Thyroid gland (tissue), 4 donors: ENCODE measurements around the gene RNF13.
"Not testable (repeated sequence)": the region's sequence is repeated elsewhere in the genome, so short reads cannot be mapped to it uniquely, and the experiment has no call there.

Experiments used
- POLR2A ChIP-seq, 2 donors: fragments of 450-650 bp; IDR thresholded peaks; one replicate each; pipeline ENCODE4 v1.6.1; 2017; ENCODE audit warnings: antibody characterized with exemption in 2 of 2, mild to moderate bottlenecking in 2 of 2, moderate library complexity in 1 of 2
- TF ChIP-seq, protein P1 (sequence below), 6 experiments: fragments of 200-600 bp in 3 of 6; fragments of 450-650 bp in 3 of 6; sonication (generic) in 3 of 6; IDR thresholded peaks; one replicate each; pipeline ENCODE4 v1.5.1; 2016 to 2019; ENCODE audit warnings: antibody characterized with exemption in 6 of 6, mild to moderate bottlenecking in 2 of 6, inconsistent platforms in 1 of 6, moderate library complexity in 1 of 6

DNA sequence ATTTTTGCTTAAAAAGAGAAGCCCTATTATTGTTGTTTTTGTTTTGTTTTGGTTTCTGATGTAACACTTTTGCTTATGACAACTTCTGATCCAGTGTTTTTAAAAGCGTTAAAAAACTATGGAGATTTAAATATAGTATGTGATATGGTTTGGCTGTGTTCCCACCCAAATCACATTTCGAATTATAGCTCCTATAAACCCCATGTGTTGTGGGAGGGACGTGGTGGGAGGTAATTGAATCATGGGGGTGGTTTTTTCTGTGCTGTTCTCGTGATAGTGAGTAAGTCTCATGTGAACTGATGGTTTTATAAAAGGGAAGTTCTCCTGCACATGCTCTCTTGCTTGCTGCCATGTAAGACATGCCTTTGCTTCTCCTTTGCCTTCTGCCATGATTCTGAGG is 16.6 kb downstream of the RNF13 start:
- TF ChIP-seq, protein P1, sequence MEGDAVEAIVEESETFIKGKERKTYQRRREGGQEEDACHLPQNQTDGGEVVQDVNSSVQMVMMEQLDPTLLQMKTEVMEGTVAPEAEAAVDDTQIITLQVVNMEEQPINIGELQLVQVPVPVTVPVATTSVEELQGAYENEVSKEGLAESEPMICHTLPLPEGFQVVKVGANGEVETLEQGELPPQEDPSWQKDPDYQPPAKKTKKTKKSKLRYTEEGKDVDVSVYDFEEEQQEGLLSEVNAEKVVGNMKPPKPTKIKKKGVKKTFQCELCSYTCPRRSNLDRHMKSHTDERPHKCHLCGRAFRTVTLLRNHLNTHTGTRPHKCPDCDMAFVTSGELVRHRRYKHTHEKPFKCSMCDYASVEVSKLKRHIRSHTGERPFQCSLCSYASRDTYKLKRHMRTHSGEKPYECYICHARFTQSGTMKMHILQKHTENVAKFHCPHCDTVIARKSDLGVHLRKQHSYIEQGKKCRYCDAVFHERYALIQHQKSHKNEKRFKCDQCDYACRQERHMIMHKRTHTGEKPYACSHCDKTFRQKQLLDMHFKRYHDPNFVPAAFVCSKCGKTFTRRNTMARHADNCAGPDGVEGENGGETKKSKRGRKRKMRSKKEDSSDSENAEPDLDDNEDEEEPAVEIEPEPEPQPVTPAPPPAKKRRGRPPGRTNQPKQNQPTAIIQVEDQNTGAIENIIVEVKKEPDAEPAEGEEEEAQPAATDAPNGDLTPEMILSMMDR (IDR thresholded peaks at IDR 0.05): not testable (repeated sequence)
- TF ChIP-seq POLR2A (IDR thresholded peaks at IDR 0.05): not testable (repeated sequence)
